Caco-2 (cell line): ENCODE data around the gene LRRC7. TPM values are rescaled to one million over a fixed set of nuclear protein-coding genes. Genes with fewer than 3 reads are reported as not detected.

ENCODE experiments used
- BruUV-seq: library from RNA; stranded (reverse); fragments of 400-500 nt; replicated peaks from 2 replicates; lab custom pipeline; 2021; lab: Mats Ljungman, UMichigan
- CTCF ChIA-PET: fragments of 300-600 bp; sonication (Branson Sonifier 250); formaldehyde crosslinking; loops from one replicate; lab custom pipeline; 2022; ENCODE audit warnings: antibody characterized with exemption; lab: Charles Lee
- POLR2A ChIA-PET: fragments of 300-600 bp; sonication (Branson Sonifier 250); formaldehyde crosslinking; loops from one replicate; lab custom pipeline; 2022; ENCODE audit warnings: antibody characterized with exemption; lab: Charles Lee
- DNase-seq, 2 experiments: peaks; one replicate each; pipeline versions ENCODE4 v3.0.0 to v3.0.0-alpha.2; 2020 to 2022
- H3K27me3 ChIP-seq: replicated peaks from 2 replicates; pipeline ENCODE4 v1.6.0; 2011; ENCODE audit warnings: low read length; ENCODE audit not compliant: control insufficient read depth, insufficient read depth
- H3K36me3 ChIP-seq: 2 replicates; pipeline ENCODE4 v1.5.1; 2011; ENCODE audit warnings: low read length; ENCODE audit not compliant: control insufficient read depth, insufficient read depth
- H3K4me1 ChIP-seq: fragments of 250-450 bp; sonication (Bioruptor Pico); 2 replicates; pipeline ENCODE4 v1.5.1; 2020; ENCODE audit warnings: mild to moderate bottlenecking
- H3K4me3 ChIP-seq: 2 replicates; pipeline ENCODE4 v1.5.1; 2011; ENCODE audit warnings: low read depth, mild to moderate bottlenecking, control low read depth, low read length
- H3K9me3 ChIP-seq: fragments of 250-450 bp; sonication (Bioruptor Pico); 2 replicates; pipeline ENCODE4 v1.5.1; 2020; ENCODE audit warnings: mild to moderate bottlenecking, moderate library complexity
- H3K27ac Mint-ChIP-seq: one replicate; pipeline ENCODE4 v1.8.0; 2022; ENCODE audit warnings: mixed read lengths; ENCODE audit not compliant: unreplicated experiment
- H3K27me3 Mint-ChIP-seq: one replicate; pipeline ENCODE4 v1.8.0; 2022; ENCODE audit warnings: mixed read lengths; ENCODE audit not compliant: insufficient read depth, unreplicated experiment
- H3K36me3 Mint-ChIP-seq: one replicate; pipeline ENCODE4 v1.8.0; 2022; ENCODE audit warnings: mild to moderate bottlenecking, mixed read lengths; ENCODE audit not compliant: insufficient read depth, unreplicated experiment
- H3K4me1 Mint-ChIP-seq: one replicate; pipeline ENCODE4 v1.8.0; 2022; ENCODE audit warnings: low read depth, mixed read lengths; ENCODE audit not compliant: unreplicated experiment
- H3K4me3 Mint-ChIP-seq: one replicate; pipeline ENCODE4 v1.8.0; 2022; ENCODE audit warnings: mild to moderate bottlenecking, moderate library complexity, mixed read lengths; ENCODE audit not compliant: unreplicated experiment
- H3K9me3 Mint-ChIP-seq: one replicate; pipeline ENCODE4 v1.8.0; 2022; ENCODE audit warnings: mixed read lengths; ENCODE audit not compliant: unreplicated experiment
- CTCF ChIP-seq, 2 experiments: fragments of 200-600 bp in 1 of 2; IDR thresholded peaks; 1 replicate in 1 of 2; 2 replicates in 1 of 2; pipeline versions ENCODE4 v1.5.1 to v1.8.0; 2011 to 2022; ENCODE audit warnings: antibody characterized with exemption in 1 of 2, control low read depth in 1 of 2, inconsistent platforms in 1 of 2, low read depth in 1 of 2, low read length in 1 of 2, mild to moderate bottlenecking in 1 of 2, moderate library complexity in 1 of 2; ENCODE audit not compliant: insufficient read depth in 1 of 2, severe bottlenecking in 1 of 2, unreplicated experiment in 1 of 2
- intact Hi-C: fragments of 100-400 bp; cut with micrococcal nuclease; formaldehyde crosslinking; loops from one replicate; pipeline ENCODE4 v1.10.0; 2022; ENCODE audit not compliant: unreplicated experiment
- total RNA-seq: library from RNA; stranded (reverse); gene quantifications from 2 replicates; pipeline ENCODE4 v1.2.3, GENCODE V29; 2022

The LRRC7 gene
- total RNA-seq, 1 experiment from 2014 or later = 8.5 TPM

DNA sequence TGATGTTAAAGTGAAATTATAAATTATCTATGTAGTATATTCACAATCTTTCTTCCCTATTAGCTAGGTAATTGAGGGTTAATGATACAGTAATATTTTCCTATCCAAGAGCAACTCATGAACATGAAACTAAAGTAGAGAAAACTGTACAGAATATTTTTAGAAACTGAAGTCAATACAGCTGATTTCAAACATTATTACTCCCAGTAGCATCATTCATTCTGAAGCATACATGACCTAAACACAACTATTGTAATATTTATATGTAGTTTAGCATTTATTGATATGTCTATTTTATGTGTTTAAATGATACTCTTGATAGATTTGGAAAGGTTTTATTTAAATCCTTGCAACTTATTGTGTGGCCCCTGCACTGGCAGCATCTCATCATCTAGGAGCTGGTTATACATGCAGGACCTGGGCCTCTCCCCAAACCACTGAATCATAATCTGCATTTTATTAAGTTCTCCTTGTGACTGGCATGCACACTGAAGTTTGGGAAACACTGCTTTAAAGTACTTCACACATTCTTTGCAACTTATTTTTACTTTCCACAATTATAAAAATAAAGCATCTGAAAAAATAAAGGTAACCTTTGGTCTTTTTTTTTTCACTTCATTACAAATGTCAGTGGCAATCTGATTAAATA, 437.8 kb downstream of the LRRC7 start:
- Mint-ChIP-seq H3K36me3 (peaks cover 4% of the 10 kb centered on the region), H3K27ac (no peak overlapping the region), H3K27me3 (peaks cover 3% of the 10 kb centered on the region), H3K4me1 (no peaks in the 10 kb centered on the region), H3K9me3 (no peaks in the 10 kb centered on the region), H3K4me3 (no peak overlapping the region)
- no peak for DNase-seq
- no peak for TF ChIP-seq CTCF (IDR thresholded peaks at IDR 0.05; ENCODE audit: insufficient read depth in 1 of 2, low read depth in 1 of 2, low read length in 1 of 2, severe bottlenecking in 1 of 2, unreplicated experiment in 1 of 2)
- ChIA-PET POLR2A (no interaction called here), CTCF (no interaction called here)
- Histone ChIP-seq H3K27me3 (no peaks in the 10 kb centered on the region), H3K4me3 (no peak overlapping the region), H3K9me3 (no peaks in the 10 kb centered on the region), H3K4me1 (no peaks in the 10 kb centered on the region), H3K36me3 (no peaks in the 10 kb centered on the region)
- BruUV-seq = no TSS peak
- intact Hi-C loops = no loop called here

- no peaks in the 10 kb centered on the region for H3K9me3 Mint-ChIP-seq
- H3K4me3 Mint-ChIP-seq = no peak overlapping the region
- H3K9me3 ChIP-seq = no peaks in the 10 kb centered on the region
- no peaks in the 10 kb centered on the region for H3K27me3 ChIP-seq
- no peak overlapping the region for H3K27ac Mint-ChIP-seq
- ChIA-PET CTCF (no interaction called here), POLR2A (no interaction called here)
- no TSS peak for BruUV-seq
- H3K4me1 Mint-ChIP-seq = no peaks in the 10 kb centered on the region
- H3K36me3 Mint-ChIP-seq = peaks cover 4% of the 10 kb centered on the region
- intact Hi-C loops = no loop called here
- no peaks in the 10 kb centered on the region for H3K4me1 ChIP-seq
- TF ChIP-seq CTCF (IDR thresholded peaks at IDR 0.05; ENCODE audit: insufficient read depth in 1 of 2, low read depth in 1 of 2, low read length in 1 of 2, severe bottlenecking in 1 of 2, unreplicated experiment in 1 of 2) = no peak
- no peak overlapping the region for H3K4me3 ChIP-seq
- peaks cover 3% of the 10 kb centered on the region for H3K27me3 Mint-ChIP-seq
- no peak for DNase-seq
- no peaks in the 10 kb centered on the region for H3K36me3 ChIP-seq
These were observed 440.9 kb downstream of the LRRC7 start for GRCh38 chr1:70008660-70009059.

- DNase-seq = no peak
- Mint-ChIP-seq H3K27me3 (no peaks in the 10 kb centered on the region), H3K36me3 (no peaks in the 10 kb centered on the region), H3K9me3 (no peaks in the 10 kb centered on the region), H3K4me3 (no peak overlapping the region), H3K4me1 (no peaks in the 10 kb centered on the region), H3K27ac (no peak overlapping the region)
- CTCF ChIA-PET = no interaction called here
- Histone ChIP-seq H3K4me3 (no peak overlapping the region), H3K9me3 (no peaks in the 10 kb centered on the region), H3K4me1 (no peaks in the 10 kb centered on the region), H3K36me3 (no peaks in the 10 kb centered on the region), H3K27me3 (no peaks in the 10 kb centered on the region)
- intact Hi-C loops = no loop called here
- POLR2A ChIA-PET = no interaction called here
- BruUV-seq = no TSS peak
- no peak for TF ChIP-seq CTCF (IDR thresholded peaks at IDR 0.05; ENCODE audit: insufficient read depth in 1 of 2, low read depth in 1 of 2, low read length in 1 of 2, severe bottlenecking in 1 of 2, unreplicated experiment in 1 of 2)
These were observed 450.0 kb downstream of the LRRC7 start for GRCh38 chr1:70017770-70018169.
